Measurements from ENCODE around the gene EXOC4.
"Not testable (repeated sequence)": the region's sequence is repeated elsewhere in the genome, so short reads cannot be mapped to it uniquely, and the experiment has no call there.

Gene EXOC4

GRCh38 chr7:133776266-133776665 is 523.4 kb downstream of the EXOC4 start:
- peak; percentile 81 for DNase-seq

- DNase-seq, result no peak
These were observed 524.8 kb downstream of the EXOC4 start for GRCh38 chr7:133777701-133778100.

- no peak for DNase-seq
These were observed 525.6 kb downstream of the EXOC4 start for GRCh38 chr7:133778472-133778871.

GRCh38 chr7:133779538-133779937 is 526.7 kb downstream of the EXOC4 start:
- not testable (repeated sequence) for DNase-seq

GRCh38 chr7:133780912-133781311 is 528.0 kb downstream of the EXOC4 start:
- no peak for DNase-seq

- DNase-seq, result no peak
These were observed 528.7 kb downstream of the EXOC4 start for GRCh38 chr7:133781486-133782090.

GRCh38 chr7:133782470-133782869 is 529.6 kb downstream of the EXOC4 start:
- DNase-seq, result no peak

GRCh38 chr7:133783276-133783675 is 530.4 kb downstream of the EXOC4 start:
- DNase-seq, result no peak

- DNase-seq, result peak; percentile 11
These were observed 531.7 kb downstream of the EXOC4 start for GRCh38 chr7:133784486-133785001.

GRCh38 chr7:133786401-133786937 is 533.6 kb downstream of the EXOC4 start:
- DNase-seq, result no peak

GRCh38 chr7:133789974-133790373 is 537.1 kb downstream of the EXOC4 start:
- no peak for DNase-seq

GRCh38 chr7:133790911-133791310 is 538.0 kb downstream of the EXOC4 start:
- DNase-seq, result no peak

- DNase-seq, result peak; percentile 51
These were observed 541.6 kb downstream of the EXOC4 start for GRCh38 chr7:133794479-133794878.

GRCh38 chr7:133795068-133795665 is 542.3 kb downstream of the EXOC4 start:
- DNase-seq, result peak; percentile 50

GRCh38 chr7:133796782-133797745 is 544.2 kb downstream of the EXOC4 start:
- DNase-seq, result peak; percentile 2

GRCh38 chr7:133797818-133798520 is 545.1 kb downstream of the EXOC4 start:
- no peak for DNase-seq

- DNase-seq, result no peak
These were observed 548.5 kb downstream of the EXOC4 start for GRCh38 chr7:133801341-133801740.

- no peak for DNase-seq
These were observed 551.2 kb downstream of the EXOC4 start for GRCh38 chr7:133804127-133804526.

- DNase-seq, result no peak
These were observed 552.5 kb downstream of the EXOC4 start for GRCh38 chr7:133805426-133805825.

GRCh38 chr7:133807624-133808492 is 555.0 kb downstream of the EXOC4 start:
- DNase-seq, result no peak

GRCh38 chr7:133808493-133808866 is 555.6 kb downstream of the EXOC4 start:
- DNase-seq, result no peak

GRCh38 chr7:133812877-133813276 is 560.0 kb downstream of the EXOC4 start:
- DNase-seq, result no peak
